ENCODE results near the gene EVI5.
"Not testable (repeated sequence)": the region's sequence is repeated elsewhere in the genome, so short reads cannot be mapped to it uniquely, and the experiment has no call there.

Gene EVI5

DNA sequence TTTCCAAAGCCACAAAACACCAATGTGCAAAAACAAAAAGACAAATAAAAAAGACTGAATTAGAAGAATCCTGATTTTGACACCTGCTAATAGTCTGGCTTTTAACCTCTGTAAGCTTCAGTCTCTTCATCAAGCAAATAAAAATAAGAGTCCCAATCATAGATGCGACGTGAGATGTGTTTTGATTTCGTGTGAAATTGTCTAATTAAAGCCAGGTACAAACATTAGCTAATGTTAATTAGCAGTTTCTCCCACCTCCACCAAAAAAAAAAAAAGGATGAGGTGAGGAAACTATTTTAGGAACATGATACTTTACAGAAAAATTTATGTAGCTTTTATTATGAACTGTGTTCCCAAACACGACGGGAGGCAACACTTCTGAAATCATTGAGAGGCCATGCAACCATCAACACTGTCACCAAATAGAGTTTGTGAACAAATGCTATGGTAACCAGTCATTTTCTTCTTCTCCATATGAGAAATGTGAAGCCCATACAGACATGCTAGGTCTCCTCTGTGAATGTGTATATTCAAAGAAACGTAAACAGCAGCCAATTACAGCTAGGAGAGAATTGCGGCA lies 6.7 kb upstream of the EVI5 start:
- no peak for DNase-seq

DNA sequence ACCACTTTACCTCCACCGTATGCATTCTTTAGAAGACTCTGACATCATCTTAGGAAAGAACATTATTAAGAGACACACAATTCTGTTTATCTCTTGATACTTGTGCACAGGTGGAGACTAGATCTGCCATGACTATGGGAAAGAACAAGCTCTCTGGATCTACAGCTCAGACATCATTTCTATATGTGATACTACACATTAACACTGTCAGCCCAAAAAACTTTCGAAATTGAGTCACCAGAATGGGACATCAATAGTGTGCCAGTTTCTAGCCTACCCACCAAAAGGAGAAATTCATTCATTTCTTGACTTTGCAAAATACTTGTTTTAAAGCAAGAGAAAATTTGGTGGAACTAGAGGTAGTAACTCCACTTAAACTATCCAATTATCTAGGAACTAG lies 6.0 kb upstream of the EVI5 start:
- no peak for DNase-seq

DNA sequence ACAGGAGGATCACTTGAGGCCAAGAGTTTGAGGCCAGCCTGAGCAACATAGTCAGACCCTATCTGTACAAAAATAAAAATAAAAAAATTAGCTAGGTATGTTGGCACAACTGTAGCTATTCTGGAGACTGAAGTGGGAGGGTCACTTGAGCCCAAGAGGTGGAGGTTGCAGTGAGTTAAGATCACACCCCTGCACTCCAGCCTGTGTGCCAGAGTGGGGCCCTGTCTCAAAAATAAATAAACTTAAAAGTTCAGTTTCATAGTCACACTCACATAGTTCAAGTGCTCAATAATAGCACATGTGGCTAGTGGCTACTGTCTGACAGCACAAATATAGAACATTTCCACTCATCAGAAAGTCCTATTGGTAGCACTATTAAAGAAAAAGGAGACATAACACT lies 5.2 kb upstream of the EVI5 start:
- no peak for DNase-seq

DNA sequence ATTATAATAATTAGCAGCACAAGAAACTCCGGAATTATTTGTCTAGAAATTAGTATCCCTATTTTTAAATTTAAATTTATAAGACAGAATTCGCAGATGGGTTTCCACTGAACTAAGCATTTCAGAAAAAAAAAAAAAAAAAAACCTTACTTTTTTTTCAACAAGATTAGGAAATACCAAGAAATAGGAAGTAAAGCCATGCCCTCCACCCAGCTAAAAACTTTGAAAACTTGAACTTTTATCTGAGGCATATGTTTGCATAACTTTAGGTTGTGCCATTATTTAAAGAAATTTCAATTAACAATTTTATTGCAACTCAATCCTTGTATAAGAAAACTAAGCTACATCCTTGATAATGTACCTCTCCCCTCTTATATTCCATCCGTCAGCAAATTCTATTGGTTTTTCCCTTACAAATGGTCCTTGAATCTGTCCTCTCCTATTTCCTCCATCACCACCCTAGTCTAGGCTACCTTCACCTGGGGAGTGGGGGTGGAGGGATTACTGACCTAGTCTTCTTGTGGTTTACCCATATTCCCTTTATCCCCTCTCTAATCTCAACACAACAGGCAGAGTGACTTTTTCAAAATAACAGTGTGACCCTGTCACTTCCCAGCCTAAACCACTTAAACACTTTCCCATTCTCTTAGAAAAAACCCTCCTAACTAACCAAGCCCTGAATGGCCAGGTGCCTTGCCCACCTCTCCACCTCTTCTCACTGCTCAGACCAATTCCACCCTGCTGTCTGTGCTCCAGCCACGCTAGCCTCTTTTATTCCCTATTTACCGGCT lies 1.4 kb upstream of the EVI5 start:
- DNase-seq, result no peak

DNA sequence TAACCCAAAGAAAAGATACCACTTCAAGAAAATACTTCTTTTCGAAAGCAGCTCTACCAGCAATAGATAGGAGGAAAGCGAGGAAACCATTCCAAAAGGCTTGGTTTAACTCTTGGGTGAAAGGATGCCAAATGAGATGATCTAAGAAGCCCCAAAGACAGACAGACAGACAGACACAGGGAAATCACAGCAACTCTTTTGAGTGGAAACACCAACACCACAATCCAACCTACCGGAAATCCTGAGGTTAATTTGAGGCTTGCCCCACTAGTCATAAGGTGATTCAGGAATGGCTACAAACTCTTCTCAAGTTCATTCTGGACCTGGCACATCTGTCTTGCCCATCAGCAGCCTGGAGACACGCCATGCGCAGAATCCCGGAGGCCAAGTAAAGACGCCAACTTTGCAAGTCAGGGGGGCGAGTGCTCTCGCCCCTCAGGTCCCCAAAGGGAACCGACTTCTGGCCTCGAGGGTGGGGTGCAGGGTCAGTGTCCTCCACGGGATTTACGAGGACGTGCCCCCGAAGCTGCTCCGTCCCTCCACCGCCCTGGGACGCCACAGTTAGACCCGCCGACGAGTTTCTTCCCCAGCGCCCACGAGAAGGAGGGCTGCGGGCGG lies 778 bp downstream of the EVI5 start:
- peak; percentile 38 for DNase-seq

DNA sequence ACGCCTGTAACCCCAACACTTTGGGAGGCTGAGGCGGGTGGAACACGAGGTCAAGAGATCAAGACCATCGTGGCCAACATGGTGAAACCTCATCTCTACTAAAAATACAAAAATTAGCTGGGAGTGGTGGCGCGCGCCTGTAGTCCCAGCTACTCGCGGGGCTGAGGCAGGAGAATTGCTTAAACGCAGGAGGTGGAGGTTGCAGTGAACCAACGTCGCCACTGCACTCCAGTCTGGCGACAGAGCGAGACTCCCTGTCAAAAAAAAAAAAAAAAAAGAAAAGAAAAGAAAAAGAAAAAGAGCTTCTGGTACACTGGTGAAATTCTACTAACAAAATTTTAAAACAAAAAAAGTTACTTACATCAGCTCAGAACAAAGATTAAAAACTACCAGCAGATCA lies 1.4 kb downstream of the EVI5 start:
- peak; percentile 11 for DNase-seq

DNA sequence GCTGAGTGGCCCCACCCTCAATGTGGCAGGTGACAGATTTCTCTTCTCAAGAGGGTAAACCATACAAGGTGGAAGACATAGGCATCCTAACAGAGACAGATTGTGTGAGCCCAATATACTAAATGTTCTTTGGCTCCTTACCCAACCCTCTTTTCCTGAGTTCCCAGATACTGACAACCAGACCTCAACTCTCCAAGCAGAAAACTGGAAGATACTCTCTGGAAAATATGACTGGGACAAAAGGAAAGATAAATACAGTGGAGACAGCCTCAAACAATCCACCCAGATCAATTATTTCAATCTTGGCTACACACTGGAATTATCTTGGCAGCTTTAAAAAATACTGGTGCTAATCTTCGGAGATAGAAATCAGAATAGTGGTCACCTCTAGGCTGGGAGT lies 6.5 kb downstream of the EVI5 start:
- DNase-seq, result no peak

DNA sequence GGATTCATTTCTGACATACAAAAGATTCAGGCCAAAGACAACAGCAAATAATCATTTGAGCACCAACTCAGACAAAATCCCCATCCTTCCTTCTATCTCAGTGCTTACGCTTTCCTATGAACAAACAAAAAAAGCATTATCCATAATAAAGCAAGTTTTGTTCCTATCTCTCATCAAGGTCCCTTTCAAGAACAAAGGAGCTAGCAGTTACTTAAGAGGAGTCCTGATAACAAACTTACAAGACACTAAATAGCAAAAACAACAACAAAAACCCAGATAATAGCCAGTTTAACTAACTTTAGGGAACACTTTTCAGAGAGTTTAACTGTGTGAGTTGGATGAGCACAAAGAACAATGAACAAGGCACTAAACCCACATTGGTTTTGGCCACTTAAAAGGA lies 10.5 kb downstream of the EVI5 start:
- DNase-seq, result no peak

DNA sequence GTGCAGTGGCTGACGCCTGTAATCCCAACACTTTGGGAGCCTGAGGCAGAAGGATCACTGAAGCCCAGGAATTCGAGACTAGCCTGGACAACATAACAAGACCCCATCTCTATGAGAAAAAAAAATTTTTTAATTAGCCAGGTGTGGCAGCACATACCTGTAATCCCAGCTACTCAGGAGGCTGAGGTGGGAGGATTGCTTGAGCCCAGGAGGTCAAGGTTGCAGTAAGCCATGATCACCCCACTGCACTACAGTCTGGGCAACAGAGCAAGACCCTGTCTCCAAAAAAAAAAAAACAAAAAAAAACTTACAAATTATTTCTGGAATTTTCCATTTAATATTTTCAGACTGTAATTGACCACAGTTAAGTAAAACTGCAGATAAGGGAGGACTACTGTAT lies 11.2 kb downstream of the EVI5 start:
- DNase-seq, result not testable (repeated sequence)

DNA sequence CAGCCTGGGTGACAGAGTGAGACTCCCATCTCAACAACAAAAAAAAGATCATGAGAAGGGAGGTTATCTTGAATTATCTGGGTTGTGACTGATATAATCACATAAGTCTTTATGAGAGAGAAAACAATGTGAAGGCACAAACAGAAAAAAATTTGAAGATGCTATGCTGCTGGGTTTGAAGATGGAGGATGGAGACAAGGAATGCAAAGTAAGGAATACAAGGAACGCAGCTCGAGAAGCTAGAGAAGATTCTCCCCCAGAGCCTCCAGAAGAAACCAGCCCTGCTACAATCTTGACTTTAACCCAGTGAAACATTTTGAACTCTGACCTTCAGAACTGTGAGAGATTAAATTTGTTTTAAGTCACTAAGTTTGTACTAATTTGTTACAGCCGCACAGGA lies 15.1 kb downstream of the EVI5 start:
- no peak for DNase-seq

DNA sequence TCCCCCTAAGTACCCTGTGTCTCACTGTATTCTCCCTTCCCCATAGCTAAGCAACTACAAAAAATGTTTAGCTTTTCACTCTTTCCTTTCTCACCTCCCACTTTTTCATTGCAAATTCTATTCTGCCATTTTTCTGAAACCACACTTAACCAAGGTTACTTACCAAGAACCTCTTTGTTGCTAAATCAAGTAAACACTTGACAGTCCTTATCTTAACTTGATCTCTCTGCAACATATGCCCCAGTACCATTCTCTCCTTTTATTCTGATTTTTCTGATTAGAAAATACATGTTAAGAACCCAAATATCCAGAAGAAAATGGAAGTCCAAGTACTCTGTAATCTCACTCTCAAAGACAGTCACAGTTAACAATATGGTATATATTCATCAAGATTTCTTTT lies 16.0 kb downstream of the EVI5 start:
- no peak for DNase-seq

DNA sequence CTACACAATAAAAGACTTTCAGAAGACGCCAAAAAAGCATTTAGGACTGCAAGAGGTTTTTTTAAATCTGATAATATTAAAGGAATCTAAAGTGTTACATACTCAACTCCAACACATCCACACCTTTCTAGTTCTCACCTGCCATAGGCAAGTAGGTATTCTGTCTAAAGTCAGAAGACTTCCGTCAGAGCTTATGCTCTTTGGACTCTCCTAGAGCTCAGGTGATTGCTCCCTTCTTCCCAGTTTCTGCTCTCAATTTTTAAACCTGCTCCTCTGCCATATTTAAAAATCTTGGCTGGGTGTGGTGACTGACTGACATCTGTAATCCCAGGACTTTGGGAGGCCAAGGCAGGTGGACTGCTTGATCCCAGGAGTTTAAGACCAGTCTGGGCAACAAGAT lies 16.6 kb downstream of the EVI5 start:
- no peak for DNase-seq

DNA sequence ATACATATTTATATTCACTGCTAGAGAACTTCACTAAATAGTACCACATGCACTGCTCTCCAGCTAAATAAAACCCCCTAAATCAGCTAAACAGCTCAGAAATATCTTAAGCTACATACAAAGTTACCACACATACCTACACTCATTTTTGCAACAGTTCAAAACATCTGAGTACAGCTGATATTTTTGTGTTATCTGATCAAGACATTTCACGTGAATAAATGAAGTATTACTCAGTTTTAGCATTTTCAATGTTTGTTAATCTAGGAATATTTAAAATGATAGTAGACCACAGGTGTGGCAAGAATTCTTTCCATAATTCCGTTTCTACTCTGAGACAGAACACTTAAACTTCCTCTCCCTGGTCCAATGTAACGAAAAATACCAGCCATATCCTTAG lies 20.8 kb downstream of the EVI5 start:
- no peak for DNase-seq

DNA sequence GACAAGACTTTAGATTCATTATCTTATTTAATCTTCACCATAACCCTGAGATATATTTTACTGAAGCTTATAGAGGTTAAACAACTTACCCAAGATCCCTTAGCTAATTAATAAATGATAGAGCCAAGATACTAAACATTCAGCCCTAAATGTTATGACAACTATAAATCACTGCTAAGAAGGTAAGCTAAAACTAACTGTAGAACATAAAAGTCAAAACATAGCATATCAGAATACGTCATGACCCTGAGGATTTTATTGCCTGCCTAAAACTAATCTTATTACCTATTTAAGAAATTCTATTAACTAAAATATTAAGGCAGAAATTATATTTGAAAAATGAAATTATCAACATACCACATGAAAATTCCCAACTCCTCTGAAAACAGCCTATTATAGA lies 22.6 kb downstream of the EVI5 start:
- no peak for DNase-seq

DNA sequence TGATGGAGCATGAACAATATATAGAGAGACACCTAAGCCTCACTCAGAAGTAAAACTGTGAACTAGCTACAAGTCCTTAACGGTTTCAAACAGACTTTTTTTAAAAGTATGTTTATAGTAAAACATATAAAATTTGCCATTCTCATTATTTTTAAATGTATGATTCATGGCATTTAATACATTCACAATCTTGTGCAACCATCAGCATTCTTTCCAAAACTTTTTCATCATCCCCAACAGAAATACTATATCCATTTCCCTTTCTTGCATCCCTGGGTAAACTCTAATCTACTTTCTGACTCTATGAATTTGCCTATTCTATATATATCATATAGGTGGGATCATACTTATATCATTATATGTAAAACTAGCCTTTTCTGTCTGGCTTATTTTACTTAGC lies 25.5 kb downstream of the EVI5 start:
- DNase-seq, result no peak

DNA sequence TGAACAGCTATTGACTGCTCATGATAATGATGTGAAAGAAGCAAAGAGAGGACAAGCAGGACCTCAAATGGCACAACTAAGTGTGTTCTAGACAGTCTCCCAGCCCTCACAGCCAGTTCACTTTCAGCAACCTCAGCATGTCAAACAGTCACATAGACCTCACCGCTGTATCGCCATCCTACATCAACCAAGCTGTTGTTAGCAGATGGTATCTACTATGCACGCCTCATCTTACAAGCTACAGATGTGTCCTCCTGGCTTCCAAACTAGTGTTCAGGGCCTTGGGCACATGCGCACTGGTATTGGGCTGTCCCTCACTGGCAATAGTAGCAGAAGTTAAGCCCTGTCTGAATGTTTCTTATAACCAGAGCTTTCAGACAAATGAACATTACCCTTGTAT lies 28.4 kb downstream of the EVI5 start:
- DNase-seq, result no peak

DNA sequence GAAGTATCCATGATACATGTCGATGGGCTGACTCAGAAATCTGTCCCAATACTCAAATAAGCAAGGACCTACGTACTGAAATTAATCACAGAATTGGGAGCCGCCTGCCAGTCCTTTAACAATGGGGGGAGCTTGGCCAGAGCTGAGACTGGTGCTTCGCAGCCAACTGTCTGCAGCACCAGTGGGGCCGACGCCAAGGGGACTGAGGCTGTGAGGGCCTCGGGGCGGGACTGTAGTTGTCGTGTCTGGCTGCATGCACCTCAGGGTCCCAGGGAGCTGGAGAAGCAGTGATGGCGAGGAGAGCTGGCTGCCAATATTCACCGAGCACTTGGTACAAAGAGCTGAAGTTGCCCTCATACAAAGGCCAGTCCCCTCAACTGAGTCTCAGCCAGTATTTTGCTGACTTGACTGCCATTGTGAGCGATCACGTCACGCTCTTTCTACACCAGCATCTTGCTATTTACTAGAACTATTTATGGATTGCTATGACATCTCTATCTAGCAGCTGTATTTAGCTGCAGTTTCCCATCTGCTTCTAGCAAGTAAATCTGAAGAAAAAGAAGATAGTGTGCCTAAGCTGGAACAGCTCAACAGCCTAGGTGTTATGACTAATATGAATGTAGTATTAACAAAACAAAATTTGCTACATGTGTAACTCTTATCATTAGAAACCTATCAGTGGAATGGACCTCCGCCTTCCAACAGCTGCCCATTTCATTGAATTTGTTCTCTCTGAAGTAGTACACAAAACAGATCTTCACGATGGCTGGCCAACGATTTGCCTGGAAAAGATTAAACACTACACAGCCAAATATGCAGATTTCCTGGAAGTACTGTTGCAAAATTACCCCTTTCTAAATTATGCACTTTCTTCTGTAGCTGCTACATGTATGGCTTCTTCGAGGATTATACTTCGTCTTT lies 29.1 kb downstream of the EVI5 start:
- no peak for DNase-seq

DNA sequence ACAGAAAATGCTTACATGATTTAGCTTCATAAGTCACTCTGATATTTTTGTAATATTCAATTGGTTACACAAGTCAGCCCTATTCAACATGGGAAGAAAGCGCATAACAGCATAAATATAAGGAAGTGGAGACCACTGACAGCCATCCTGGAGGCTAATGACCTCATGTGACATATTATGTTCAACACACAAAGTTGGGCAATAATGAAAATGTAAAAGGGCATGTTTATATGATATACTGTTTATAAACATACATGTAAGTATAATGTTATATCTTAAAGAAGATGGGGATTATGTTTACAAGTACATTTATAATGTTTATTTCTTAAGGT lies 30.2 kb downstream of the EVI5 start:
- no peak for DNase-seq

DNA sequence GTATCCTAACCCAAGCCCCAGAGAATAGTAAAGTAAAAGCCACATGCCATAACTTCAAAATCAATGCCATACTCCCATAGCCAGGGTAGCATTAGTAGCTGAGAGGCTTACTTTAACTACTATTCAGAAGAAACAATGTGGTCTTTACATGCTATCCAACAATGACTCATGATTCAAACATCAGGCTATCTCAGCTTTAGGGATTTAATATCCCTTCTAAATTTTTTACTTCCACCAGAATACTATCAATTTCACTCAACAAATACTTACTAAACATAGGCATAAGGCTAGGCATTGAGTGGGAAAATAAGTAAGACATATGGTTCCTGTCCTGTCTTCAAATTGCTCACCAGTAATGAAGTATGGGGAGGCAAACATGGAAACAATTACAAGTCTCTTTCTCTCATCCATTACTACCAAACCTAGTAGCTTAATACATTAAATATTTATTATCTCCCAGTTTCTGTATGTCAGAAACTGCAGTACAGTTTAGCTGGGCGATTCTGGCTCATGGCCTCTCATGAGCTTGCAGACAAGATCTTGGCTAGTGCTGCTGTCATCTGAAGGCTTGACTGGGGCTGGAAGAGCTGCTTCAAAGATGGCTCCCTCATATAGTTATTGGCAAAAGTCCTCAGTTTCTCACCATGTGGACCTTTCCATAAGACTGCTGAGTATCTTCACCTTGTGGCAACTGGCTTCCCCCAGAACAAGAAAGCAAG lies 30.7 kb downstream of the EVI5 start:
- no peak for DNase-seq

DNA sequence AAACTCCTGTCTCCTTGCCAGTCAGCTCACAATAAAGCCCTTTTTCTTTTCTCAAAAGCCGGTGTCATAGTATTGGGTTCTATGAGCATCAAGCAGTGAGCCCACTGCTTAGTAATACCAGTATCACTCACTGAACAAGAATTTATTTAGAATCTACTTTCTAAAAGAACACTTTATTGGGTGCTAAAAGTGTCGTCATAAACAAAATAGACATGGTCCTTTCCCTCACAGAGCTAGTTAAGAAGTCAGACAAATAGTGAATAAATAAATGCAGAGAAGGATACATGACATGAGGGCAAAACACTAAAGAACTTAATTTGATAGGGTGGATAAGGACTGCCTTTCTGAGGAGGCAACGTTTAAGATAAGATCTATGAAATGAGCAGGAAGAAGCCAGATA lies 32.2 kb downstream of the EVI5 start:
- no peak for DNase-seq

DNA sequence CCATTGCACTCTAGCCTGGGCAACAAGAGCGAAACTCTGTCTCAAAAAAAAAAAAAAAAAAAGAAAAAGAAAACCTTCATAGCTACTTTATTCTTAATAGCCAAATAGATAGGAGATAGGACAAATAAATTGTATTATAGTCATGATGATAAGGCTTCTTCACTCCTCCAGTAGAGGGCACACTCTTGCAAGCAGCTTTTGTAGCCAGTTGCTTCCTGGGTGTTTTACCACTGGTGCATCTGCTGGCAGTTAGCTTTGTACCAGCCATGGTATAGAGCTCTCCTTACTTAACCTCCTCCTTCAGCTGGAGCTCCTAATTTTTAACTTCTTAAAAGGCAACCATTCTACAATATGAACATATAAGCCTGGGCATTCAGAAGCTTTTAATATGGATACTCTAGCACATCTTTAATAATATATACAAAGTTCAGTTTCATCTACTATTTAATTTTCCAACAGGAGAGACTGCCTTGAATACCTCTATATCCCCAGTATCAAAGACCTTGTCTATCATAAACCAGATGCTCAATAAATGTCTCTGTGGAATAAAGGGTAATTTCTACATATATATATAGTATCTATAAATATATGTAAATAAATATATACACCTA lies 35.8 kb downstream of the EVI5 start:
- DNase-seq, result peak; percentile 34

DNA sequence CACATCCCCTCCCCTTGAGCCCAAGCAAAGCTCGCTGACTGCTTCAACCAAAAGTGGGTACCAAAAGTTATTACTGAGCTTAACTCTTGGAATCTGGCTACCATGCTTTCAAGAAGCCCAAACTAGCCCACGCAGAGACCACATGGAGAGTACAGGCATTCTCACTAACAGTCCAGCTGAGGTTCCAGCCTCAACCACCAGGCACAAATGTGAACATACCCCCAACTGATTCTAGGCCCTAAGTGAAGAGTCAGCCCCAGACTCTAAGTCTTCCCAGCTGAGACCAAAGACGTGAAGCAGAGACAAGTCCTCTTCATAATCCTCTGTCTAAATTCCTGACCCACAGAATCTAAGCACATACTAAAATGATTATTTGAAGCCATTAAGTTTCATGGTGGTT lies 36.8 kb downstream of the EVI5 start:
- DNase-seq, result no peak

DNA sequence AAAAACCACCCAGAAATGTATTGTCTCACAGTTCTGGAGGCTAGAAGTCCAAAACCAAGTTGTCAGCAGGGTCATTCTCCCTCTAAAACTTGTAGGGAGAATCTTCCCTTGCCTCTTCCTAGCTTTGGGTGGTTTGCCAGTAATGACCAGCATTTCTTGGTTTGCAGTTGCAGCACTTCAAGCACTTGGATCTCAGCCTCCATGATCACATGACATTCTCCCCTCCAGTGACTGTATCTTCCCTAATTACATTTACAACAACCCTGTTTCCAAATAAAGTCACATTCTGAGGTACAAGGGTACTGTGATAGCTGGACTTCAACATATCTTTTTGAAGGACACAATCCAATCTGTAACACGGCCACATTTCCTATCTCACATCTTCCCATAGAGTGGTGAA lies 37.2 kb downstream of the EVI5 start:
- DNase-seq, result no peak
